Measurements from ENCODE around the gene EEF1G.

EEF1G gene

GRCh38 chr11:62591448-62592145, 17.9 kb upstream of the EEF1G start, which contains the start of gene TUT1 (continued):
- no peak for TF ChIP-seq ZNF529 (tag by site-specific recombination; IDR thresholded peaks at IDR 0.05; ENCODE audit: insufficient replicate concordance)
- TF ChIP-seq BCL6B (tag by site-specific recombination; IDR thresholded peaks at IDR 0.05): no peak
- no peak for TF ChIP-seq AEBP2 (tag by site-specific recombination; IDR thresholded peaks at IDR 0.05; ENCODE audit: borderline replicate concordance)
- TF ChIP-seq PRDM10 (tag by site-specific recombination; IDR thresholded peaks at IDR 0.05): peak; percentile 69
- TF ChIP-seq ZNF302 (tag by site-specific recombination; IDR thresholded peaks at IDR 0.05; ENCODE audit: low read depth): no peak
- TF ChIP-seq ZNF785 (tag by site-specific recombination; IDR thresholded peaks at IDR 0.05): no peak
- TF ChIP-seq ZNF791 (tag by site-specific recombination; IDR thresholded peaks at IDR 0.05): no peak
- no peak for TF ChIP-seq ZNF114 (tag by site-specific recombination; IDR thresholded peaks at IDR 0.05)
- peak; percentile 90 for TF ChIP-seq ZBTB6 (tag by site-specific recombination; IDR thresholded peaks at IDR 0.05)
- no peak for TF ChIP-seq ZNF521 (tag by site-specific recombination; IDR thresholded peaks at IDR 0.05)
- no peak for TF ChIP-seq ZNF473 (tag by site-specific recombination; IDR thresholded peaks at IDR 0.05)
- no peak for TF ChIP-seq GFI1B (tag by site-specific recombination; IDR thresholded peaks at IDR 0.05)
- no peak for TF ChIP-seq ZNF146 (tag by site-specific recombination; IDR thresholded peaks at IDR 0.05)
- 0 out of 2 replicates have a peak, but pooled peaks have one; percentile 51 for TF ChIP-seq PBX3 (CRISPR knock-in tag; IDR thresholded peaks at IDR 0.05)
- no peak for TF ChIP-seq ZNF677 (tag by site-specific recombination; IDR thresholded peaks at IDR 0.05)
- TF ChIP-seq ZNF311 (tag by site-specific recombination; IDR thresholded peaks at IDR 0.05; ENCODE audit: borderline replicate concordance): no peak
- no peak for TF ChIP-seq ZNF837 (tag by site-specific recombination; IDR thresholded peaks at IDR 0.05)
- TF ChIP-seq ZNF221 (tag by site-specific recombination; IDR thresholded peaks at IDR 0.05; ENCODE audit: borderline replicate concordance): no peak
- no peak for TF ChIP-seq ZNF658 (tag by site-specific recombination; IDR thresholded peaks at IDR 0.05)
- TF ChIP-seq ZNF148 (tag by site-specific recombination; IDR thresholded peaks at IDR 0.05; ENCODE audit: borderline replicate concordance): no peak
- peak; percentile 82 for TF ChIP-seq ZNF76 (tag by site-specific recombination; IDR thresholded peaks at IDR 0.05; ENCODE audit: borderline replicate concordance, low read depth)
- no peak for TF ChIP-seq ZNF555 (tag by site-specific recombination; conservative IDR thresholded peaks at IDR 0.05)
- TF ChIP-seq ZNF280C (tag by site-specific recombination; IDR thresholded peaks at IDR 0.05): no peak
- TF ChIP-seq SETDB1 (IDR thresholded peaks at IDR 0.05; ENCODE audit: insufficient read length, low read length): no peak
- no peak for TF ChIP-seq ZNF670 (tag by site-specific recombination; IDR thresholded peaks at IDR 0.05; ENCODE audit: low read depth)
